Inflammatory macrophage treated with lipopolysaccharide for 1 hour (primary cell): Measurements from ENCODE around the gene TBC1D1.
A peak's percentile ranks its signal among the peaks of the same experiment; 100 is the strongest.

Experiments
- DNase-seq, 2 donors: peaks; one replicate each; pipeline ENCODE4 v3.0.0-alpha.2; 2020 to 2022

TBC1D1 gene

GRCh38 chr4:38109896-38110295 lies 219.0 kb downstream of the TBC1D1 start:
- no peak for DNase-seq

- DNase-seq = no peak
Observed at GRCh38 chr4:38111024-38111423, 220.1 kb downstream of the TBC1D1 start.

GRCh38 chr4:38111717-38112116 lies 220.8 kb downstream of the TBC1D1 start:
- no peak for DNase-seq

GRCh38 chr4:38113132-38113531 lies 222.2 kb downstream of the TBC1D1 start:
- no peak for DNase-seq

- DNase-seq = no peak
Observed at GRCh38 chr4:38113551-38113950, 222.7 kb downstream of the TBC1D1 start.

- peak; percentile 18 to 43 for DNase-seq
Observed at GRCh38 chr4:38114386-38115150, 223.7 kb downstream of the TBC1D1 start.

- no peak for DNase-seq
Observed at GRCh38 chr4:38115601-38116000, 224.7 kb downstream of the TBC1D1 start.

GRCh38 chr4:38117591-38117990 lies 226.7 kb downstream of the TBC1D1 start:
- DNase-seq = peak; percentile 48 to 67

GRCh38 chr4:38119668-38120385 lies 228.9 kb downstream of the TBC1D1 start:
- DNase-seq = no peak

- no peak for DNase-seq
Observed at GRCh38 chr4:38120772-38121171, 229.9 kb downstream of the TBC1D1 start.

- no peak for DNase-seq
Observed at GRCh38 chr4:38122060-38122459, 231.2 kb downstream of the TBC1D1 start.

- no peak for DNase-seq
Observed at GRCh38 chr4:38123555-38123954, 232.7 kb downstream of the TBC1D1 start.

- no peak for DNase-seq
Observed at GRCh38 chr4:38124961-38125360, 234.1 kb downstream of the TBC1D1 start.

- DNase-seq = peak; percentile 58 to 91
Observed at GRCh38 chr4:38125816-38126215, 234.9 kb downstream of the TBC1D1 start.

GRCh38 chr4:38128478-38129459 lies 237.9 kb downstream of the TBC1D1 start:
- peak; percentile 58 to 74 for DNase-seq

GRCh38 chr4:38129460-38130227 lies 238.8 kb downstream of the TBC1D1 start:
- DNase-seq = no peak

GRCh38 chr4:38130884-38131283 lies 240.0 kb downstream of the TBC1D1 start:
- DNase-seq = no peak

- no peak for DNase-seq
Observed at GRCh38 chr4:38131371-38132091, 240.6 kb downstream of the TBC1D1 start.

GRCh38 chr4:38132107-38132673 lies 241.3 kb downstream of the TBC1D1 start:
- DNase-seq = peak; percentile 78 to 96

GRCh38 chr4:38132843-38133662 lies 242.2 kb downstream of the TBC1D1 start:
- DNase-seq = no peak
